Naive thymus-derived CD4-positive, alpha-beta T cell (primary cell): ENCODE results near the gene PPP6R3. TPM values are rescaled to one million over a fixed set of nuclear protein-coding genes. Genes with fewer than 3 reads are reported as not detected.
"Not testable (repeated sequence)": the region's sequence is repeated elsewhere in the genome, so short reads cannot be mapped to it uniquely, and the experiment has no call there.

Experiments
- ATAC-seq: fragments of 150-1000 bp; cut with Tn5 transposase; 2 replicates; pipeline ENCODE4 v1.10.0; 2021; ENCODE audit warnings: mild to moderate bottlenecking, moderate library complexity
- CTCF ChIA-PET: fragments of 350-600 bp; sonication (Branson Sonifier 250); formaldehyde crosslinking; loops from one replicate; lab custom pipeline; 2021; ENCODE audit warnings: antibody characterized with exemption; lab: Charles Lee
- POLR2A ChIA-PET: fragments of 350-600 bp; sonication (Branson Sonifier 250); formaldehyde crosslinking; loops from one replicate; lab custom pipeline; 2021; ENCODE audit warnings: antibody characterized with exemption, inconsistent platforms; lab: Charles Lee
- DNase-seq, 9 donors: peaks; one replicate each; pipeline versions ENCODE4 v3.0.0 to v3.0.0-alpha.2; 2020 to 2022; ENCODE audit warnings: mixed read lengths in 1 of 9
- H3K27ac ChIP-seq: one replicate; pipeline ENCODE4 v1.7.0; 2013; ENCODE audit warnings: mild to moderate bottlenecking, low read depth, low read length, moderate library complexity
- H3K27me3 ChIP-seq, 2 donors: one replicate each; pipeline ENCODE4 v1.7.0; 2013; ENCODE audit warnings: low read length in 2 of 2, mild to moderate bottlenecking in 2 of 2, moderate library complexity in 2 of 2; ENCODE audit not compliant: control insufficient read depth in 2 of 2, insufficient read depth in 2 of 2
- H3K36me3 ChIP-seq, 3 experiments: 1 replicate in 2 of 3; 2 replicates in 1 of 3; pipeline ENCODE4 v1.7.0; 2013; ENCODE audit warnings: low read length in 3 of 3, mild to moderate bottlenecking in 3 of 3, moderate library complexity in 1 of 3; ENCODE audit not compliant: insufficient read depth in 3 of 3, control insufficient read depth in 2 of 3
- H3K4me1 ChIP-seq, 2 donors: one replicate each; pipeline ENCODE4 v1.7.0; 2013; ENCODE audit warnings: low read length in 2 of 2, mild to moderate bottlenecking in 2 of 2, moderate library complexity in 1 of 2; ENCODE audit not compliant: control insufficient read depth in 2 of 2, insufficient read depth in 2 of 2
- H3K4me3 ChIP-seq: 2 replicates; pipeline ENCODE4 v1.7.0; 2013; ENCODE audit warnings: mild to moderate bottlenecking, low read length
- H3K9me3 ChIP-seq, 3 experiments: 1 replicate in 2 of 3; 2 replicates in 1 of 3; pipeline ENCODE4 v1.7.0; 2013; ENCODE audit warnings: low read length in 3 of 3; ENCODE audit not compliant: control insufficient read depth in 2 of 3
- H3K27ac Mint-ChIP-seq, 9 donors: one replicate each; pipeline ENCODE4 v1.8.0; 2020 to 2022; ENCODE audit warnings: mixed read lengths in 9 of 9, mild to moderate bottlenecking in 8 of 9, moderate library complexity in 5 of 9, inconsistent platforms in 2 of 9
- H3K27me3 Mint-ChIP-seq, 5 donors: one replicate each; pipeline ENCODE4 v1.8.0; 2021 to 2022; ENCODE audit warnings: mixed read lengths in 5 of 5, mild to moderate bottlenecking in 1 of 5
- H3K36me3 Mint-ChIP-seq, 5 donors: one replicate each; pipeline ENCODE4 v1.8.0; 2020 to 2022; ENCODE audit warnings: mixed read lengths in 5 of 5, mild to moderate bottlenecking in 3 of 5, inconsistent platforms in 1 of 5
- H3K4me1 Mint-ChIP-seq, 7 donors: one replicate each; pipeline ENCODE4 v1.8.0; 2020 to 2022; ENCODE audit warnings: mixed read lengths in 7 of 7, mild to moderate bottlenecking in 3 of 7, inconsistent platforms in 1 of 7
- H3K4me3 Mint-ChIP-seq, 10 donors: one replicate each; pipeline ENCODE4 v1.8.0; 2020 to 2022; ENCODE audit warnings: mild to moderate bottlenecking in 10 of 10, mixed read lengths in 10 of 10, moderate library complexity in 6 of 10, inconsistent platforms in 2 of 10
- H3K9me3 Mint-ChIP-seq, 11 donors: one replicate each; pipeline ENCODE4 v1.8.0; 2020 to 2022; ENCODE audit warnings: mixed read lengths in 11 of 11, mild to moderate bottlenecking in 4 of 11, inconsistent platforms in 1 of 11, moderate library complexity in 1 of 11
- intact Hi-C, 2 donors: fragments of 100-400 bp; cut with micrococcal nuclease; formaldehyde crosslinking; loops; one replicate each; pipeline ENCODE4 v1.15.1; 2023
- polyA plus RNA-seq, 2 donors: library from polyadenylated mRNA; unstranded; fragments of 300-500 nt; fragmentation: Illumina TruSeq; gene quantifications; one replicate each; pipeline ENCODE4 v1.2.3, GENCODE V29; 2021
- total RNA-seq, 6 experiments: library from RNA in 5 of 6; stranded (reverse) in 5 of 6; gene quantifications; 1 replicate in 5 of 6; 2 replicates in 1 of 6; pipeline ENCODE4 v1.2.3 and lab custom pipeline; 2021 to 2026

The PPP6R3 gene
- total and polyA plus RNA-seq, 7 experiments from 2014 or later, result 43.5 to 159 (median 133) TPM

DNA sequence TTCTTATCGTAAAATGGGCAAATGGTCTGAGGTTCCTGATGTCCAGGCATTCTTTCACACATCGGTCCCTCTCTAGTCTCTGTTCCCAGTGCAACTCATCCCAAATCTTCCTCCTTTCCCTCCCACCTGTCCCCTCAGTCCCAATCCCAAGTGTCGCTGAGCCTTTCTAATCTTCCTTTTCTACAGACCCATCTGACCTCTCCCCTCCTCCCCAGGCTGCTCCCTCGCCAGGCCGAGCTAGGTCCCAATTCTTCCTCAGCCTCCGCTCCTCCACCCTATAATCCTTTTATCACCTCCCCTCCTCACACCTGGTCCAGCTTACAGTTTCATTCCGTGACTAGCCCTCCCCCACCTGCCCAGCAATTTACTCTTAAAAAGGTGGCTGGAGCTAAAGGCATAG lies 174.6 kb downstream of the PPP6R3 start:
- H3K4me1 ChIP-seq, intact Hi-C loops, DNase-seq, H3K36me3 ChIP-seq, H3K27ac Mint-ChIP-seq, POLR2A ChIA-PET, H3K27me3 ChIP-seq, H3K36me3 Mint-ChIP-seq, H3K4me3 Mint-ChIP-seq, H3K9me3 Mint-ChIP-seq, H3K27ac ChIP-seq, CTCF ChIA-PET, H3K9me3 ChIP-seq, H3K4me3 ChIP-seq, H3K4me1 Mint-ChIP-seq, ATAC-seq: not testable (repeated sequence)
- H3K27me3 Mint-ChIP-seq, result peaks cover 0 to 32% (median 9%) of the 10 kb centered on the region in 5 donors

DNA sequence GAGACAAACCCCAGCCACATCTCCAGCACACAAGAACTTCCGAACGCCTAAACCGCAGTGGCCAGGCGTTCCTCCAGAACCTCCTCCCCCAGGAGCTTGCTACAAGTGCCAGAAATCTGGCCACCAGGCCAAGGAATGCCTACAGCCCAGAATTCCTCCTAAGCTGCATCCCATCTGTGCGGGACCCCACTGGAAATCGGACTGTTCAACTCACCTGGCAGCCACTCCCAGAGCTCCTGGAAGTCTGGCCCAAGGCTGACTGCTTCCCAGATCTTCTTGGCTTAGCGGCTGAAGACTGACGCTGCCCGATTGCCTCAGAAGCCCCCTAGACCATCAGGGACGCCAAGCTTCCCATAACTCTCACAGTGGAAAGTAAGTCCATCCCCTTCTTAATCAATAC lies 175.3 kb downstream of the PPP6R3 start:
- H3K27ac Mint-ChIP-seq, intact Hi-C loops, ATAC-seq, H3K9me3 Mint-ChIP-seq, H3K4me3 Mint-ChIP-seq, H3K27ac ChIP-seq, H3K4me3 ChIP-seq, POLR2A ChIA-PET, H3K4me1 Mint-ChIP-seq, H3K27me3 ChIP-seq, DNase-seq, H3K9me3 ChIP-seq, H3K36me3 Mint-ChIP-seq, CTCF ChIA-PET, H3K4me1 ChIP-seq, H3K36me3 ChIP-seq: not testable (repeated sequence)
- H3K27me3 Mint-ChIP-seq, result peaks cover 0 to 33% (median 9%) of the 10 kb centered on the region in 5 donors

- H3K4me3 Mint-ChIP-seq, CTCF ChIA-PET: not testable (repeated sequence)
These were observed 178.8 kb downstream of the PPP6R3 start for GRCh38 chr11:68639322-68639721.

DNA sequence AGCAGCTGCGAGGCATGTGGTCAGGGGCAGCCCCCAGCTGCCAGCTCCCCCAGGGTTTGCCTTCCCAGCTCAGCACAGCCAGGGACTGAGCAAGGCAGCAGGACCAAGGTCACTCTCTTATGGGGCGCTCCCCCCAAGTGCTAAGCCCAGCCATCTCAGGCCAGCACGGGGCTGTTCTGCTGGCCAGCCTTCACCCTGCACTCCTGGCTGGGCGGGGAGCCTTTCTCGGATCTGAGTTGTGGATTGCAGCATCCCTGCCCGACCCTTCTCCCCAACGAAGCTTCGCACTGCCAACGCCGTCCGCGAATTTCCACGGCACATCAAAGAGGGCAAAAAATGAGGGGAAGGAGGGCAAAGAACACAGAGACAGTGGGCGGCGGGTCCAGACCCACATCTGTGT lies 181.3 kb downstream of the PPP6R3 start:
- DNase-seq, result no peak
- Histone ChIP-seq H3K27ac (no peak overlapping the region), H3K4me3 (no peak overlapping the region), H3K27me3 (no peaks in the 10 kb centered on the region), H3K9me3 (peaks cover 0 to 5% (median 0%) of the 10 kb centered on the region in 3 experiments), H3K4me1 (no peaks in the 10 kb centered on the region), H3K36me3 (no peaks in the 10 kb centered on the region)
- H3K27me3 Mint-ChIP-seq, result peaks cover 0 to 10% (median 8%) of the 10 kb centered on the region in 5 donors
- peaks cover 0 to 12% (median 3%) of the 10 kb centered on the region in 5 donors for H3K36me3 Mint-ChIP-seq
- peaks cover 6 to 26% (median 8%) of the 10 kb centered on the region in 11 donors for H3K9me3 Mint-ChIP-seq
- no peak overlapping the region for H3K27ac Mint-ChIP-seq
- peaks cover 0 to 5% (median 0%) of the 10 kb centered on the region in 7 donors for H3K4me1 Mint-ChIP-seq
- ChIA-PET CTCF (no interaction called here), POLR2A (no interaction called here)
- ATAC-seq, result no peak
- H3K4me3 Mint-ChIP-seq, result no peak overlapping the region
- intact Hi-C loops, result no loop called here

More at GRCh38 chr11:68639322-68639721, 178.8 kb downstream of the PPP6R3 start:
- DNase-seq, ATAC-seq, H3K27ac Mint-ChIP-seq, POLR2A ChIA-PET, H3K27ac ChIP-seq, H3K9me3 ChIP-seq, H3K27me3 ChIP-seq, intact Hi-C loops, H3K9me3 Mint-ChIP-seq, H3K4me3 ChIP-seq, H3K4me1 Mint-ChIP-seq, H3K36me3 ChIP-seq, H3K4me1 ChIP-seq, H3K36me3 Mint-ChIP-seq: not testable (repeated sequence)
- H3K27me3 Mint-ChIP-seq, result peaks cover 4 to 33% (median 8%) of the 10 kb centered on the region in 5 donors

GRCh38 chr11:68643585-68643984 lies 183.0 kb downstream of the PPP6R3 start:
- H3K27ac Mint-ChIP-seq, result no peak overlapping the region
- ATAC-seq, result no peak
- no peak overlapping the region for H3K4me3 Mint-ChIP-seq
- DNase-seq, result no peak
- intact Hi-C loops, result no loop called here
- Histone ChIP-seq H3K27me3 (no peaks in the 10 kb centered on the region), H3K9me3 (peaks cover 0 to 14% (median 0%) of the 10 kb centered on the region in 3 experiments), H3K4me1 (no peaks in the 10 kb centered on the region), H3K4me3 (no peak overlapping the region), H3K27ac (no peak overlapping the region), H3K36me3 (no peaks in the 10 kb centered on the region)
- H3K36me3 Mint-ChIP-seq, result peaks cover 3 to 12% (median 6%) of the 10 kb centered on the region in 5 donors
- peaks cover 0 to 5% (median 0%) of the 10 kb centered on the region in 7 donors for H3K4me1 Mint-ChIP-seq
- POLR2A ChIA-PET, result no interaction called here
- peaks cover 0 to 16% (median 10%) of the 10 kb centered on the region in 5 donors for H3K27me3 Mint-ChIP-seq
- H3K9me3 Mint-ChIP-seq, result peaks cover 10 to 41% (median 15%) of the 10 kb centered on the region in 11 donors
- CTCF ChIA-PET, result no interaction called here

GRCh38 chr11:68646832-68647231 lies 186.3 kb downstream of the PPP6R3 start:
- Histone ChIP-seq H3K9me3 (peaks cover 0 to 14% (median 0%) of the 10 kb centered on the region in 3 experiments), H3K27ac (no peak overlapping the region), H3K4me3 (no peak overlapping the region), H3K36me3 (no peaks in the 10 kb centered on the region), H3K4me1 (no peaks in the 10 kb centered on the region), H3K27me3 (no peaks in the 10 kb centered on the region)
- ChIA-PET CTCF (no interaction called here), POLR2A (no interaction called here)
- H3K9me3 Mint-ChIP-seq, result peaks cover 10 to 41% (median 15%) of the 10 kb centered on the region in 11 donors
- H3K36me3 Mint-ChIP-seq, result peaks cover 3 to 12% (median 6%) of the 10 kb centered on the region in 5 donors
- H3K27me3 Mint-ChIP-seq, result peaks cover 7 to 22% (median 16%) of the 10 kb centered on the region in 5 donors
- DNase-seq (no peak), ATAC-seq (no peak)
- no peak overlapping the region for H3K4me3 Mint-ChIP-seq
- H3K4me1 Mint-ChIP-seq, result peaks cover 0 to 5% (median 0%) of the 10 kb centered on the region in 7 donors
- intact Hi-C loops, result no loop called here
- no peak overlapping the region for H3K27ac Mint-ChIP-seq

DNA sequence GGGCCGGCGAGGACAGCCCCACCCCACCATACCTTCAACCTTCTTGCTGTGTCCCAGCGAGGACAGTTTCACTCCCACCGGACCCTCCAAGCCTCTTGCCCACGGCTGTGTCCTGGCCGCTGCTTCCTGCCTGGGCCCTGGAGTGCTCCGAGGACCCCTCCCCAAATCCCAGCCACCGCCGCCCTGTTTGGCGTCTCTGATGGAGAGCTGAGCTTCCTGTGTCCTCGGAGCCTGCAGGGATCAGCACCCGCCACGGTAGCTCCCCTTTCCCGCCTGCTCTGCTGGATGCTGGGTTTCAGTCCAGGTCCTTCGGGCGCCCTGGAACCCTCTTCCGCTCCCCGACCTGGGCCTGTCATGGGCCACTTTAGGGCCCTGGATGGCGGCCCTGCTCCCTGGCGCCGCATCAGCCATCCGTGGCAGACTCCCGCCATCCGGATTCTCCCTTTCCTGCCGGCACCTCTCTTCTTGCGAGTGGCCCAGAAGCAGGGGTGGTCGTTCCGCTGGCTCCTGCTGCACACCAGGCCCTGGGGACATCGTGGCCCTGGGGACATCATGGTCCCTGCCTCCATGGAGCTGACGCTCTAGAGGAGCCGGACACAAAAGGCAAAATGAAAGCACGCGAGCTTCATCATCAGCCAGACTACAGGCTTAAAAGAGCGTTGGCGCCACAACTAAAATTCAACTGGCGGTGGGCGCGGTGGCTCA lies 189.5 kb downstream of the PPP6R3 start:
- CTCF ChIA-PET, result no interaction called here
- no peak overlapping the region for H3K4me3 ChIP-seq
- DNase-seq, result no peak
- no peaks in the 10 kb centered on the region for H3K36me3 ChIP-seq
- no peak for ATAC-seq
- peaks cover 9 to 37% (median 15%) of the 10 kb centered on the region in 11 donors for H3K9me3 Mint-ChIP-seq
- H3K36me3 Mint-ChIP-seq, result peaks cover 3 to 11% (median 4%) of the 10 kb centered on the region in 5 donors
- intact Hi-C loops, result no loop called here
- H3K27ac Mint-ChIP-seq, result no peak overlapping the region
- peak overlapping the region in 1 of 10 donors; percentile 5 for H3K4me3 Mint-ChIP-seq
- H3K27me3 Mint-ChIP-seq, result peaks cover 7 to 24% (median 22%) of the 10 kb centered on the region in 5 donors
- no peaks in the 10 kb centered on the region for H3K4me1 ChIP-seq
- H3K9me3 ChIP-seq, result peaks cover 0 to 14% (median 0%) of the 10 kb centered on the region in 3 experiments
- H3K27me3 ChIP-seq, result no peaks in the 10 kb centered on the region
- no peak overlapping the region for H3K27ac ChIP-seq
- no peaks in the 10 kb centered on the region for H3K4me1 Mint-ChIP-seq
- POLR2A ChIA-PET, result no interaction called here
